ENCODE data around the gene TSSK1B.
"Not testable (repeated sequence)": the region's sequence is repeated elsewhere in the genome, so short reads cannot be mapped to it uniquely, and the experiment has no call there.

Gene TSSK1B, protein sequence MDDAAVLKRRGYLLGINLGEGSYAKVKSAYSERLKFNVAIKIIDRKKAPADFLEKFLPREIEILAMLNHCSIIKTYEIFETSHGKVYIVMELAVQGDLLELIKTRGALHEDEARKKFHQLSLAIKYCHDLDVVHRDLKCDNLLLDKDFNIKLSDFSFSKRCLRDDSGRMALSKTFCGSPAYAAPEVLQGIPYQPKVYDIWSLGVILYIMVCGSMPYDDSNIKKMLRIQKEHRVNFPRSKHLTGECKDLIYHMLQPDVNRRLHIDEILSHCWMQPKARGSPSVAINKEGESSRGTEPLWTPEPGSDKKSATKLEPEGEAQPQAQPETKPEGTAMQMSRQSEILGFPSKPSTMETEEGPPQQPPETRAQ

DNA sequence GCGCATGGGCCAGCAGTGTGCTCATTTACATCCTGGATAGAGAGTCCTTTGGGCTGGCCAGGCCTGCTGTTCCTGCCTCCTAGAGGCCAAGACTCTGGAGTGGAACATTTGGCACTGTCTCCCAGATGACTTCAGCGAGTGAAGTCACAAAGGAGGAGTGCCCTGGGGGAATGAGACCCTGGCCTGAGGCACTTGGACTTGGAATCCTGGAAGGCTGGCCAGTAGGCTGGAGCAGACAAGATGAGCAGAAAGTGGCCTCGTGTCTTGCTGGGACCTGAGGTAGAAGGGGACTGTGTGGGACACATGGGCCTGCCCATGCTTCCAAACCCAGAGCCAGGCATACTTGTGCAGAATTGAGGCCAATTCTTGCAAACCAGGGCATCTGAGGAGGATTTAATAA, at the start of gene TSSK1B:
TSS of gene TSSK1B (minus strand) at position 101 of the 400 bp plus-strand sequence. CDS start 150 bp downstream, outside the sequence.
- no peak for DNase-seq

DNA sequence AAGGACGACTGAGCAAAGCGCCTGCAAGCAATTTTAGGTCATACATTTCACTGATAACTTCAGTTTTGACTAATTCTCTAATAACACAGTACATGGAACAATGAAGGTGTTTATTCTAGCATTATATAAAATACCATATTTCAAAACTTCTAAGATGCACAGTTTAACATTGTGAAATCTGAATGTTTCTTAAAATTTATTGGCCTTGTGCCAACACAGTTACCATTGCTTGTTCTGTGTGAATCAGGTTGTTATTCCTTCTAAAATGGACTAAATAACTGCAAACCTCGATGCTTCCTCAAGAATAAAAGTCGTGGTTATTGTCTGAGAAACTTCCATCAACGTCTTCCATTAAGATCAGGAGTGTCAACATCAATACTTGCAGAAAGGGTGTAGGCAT, 45.5 kb upstream of the TSSK1B start:
- no peak for DNase-seq

DNA sequence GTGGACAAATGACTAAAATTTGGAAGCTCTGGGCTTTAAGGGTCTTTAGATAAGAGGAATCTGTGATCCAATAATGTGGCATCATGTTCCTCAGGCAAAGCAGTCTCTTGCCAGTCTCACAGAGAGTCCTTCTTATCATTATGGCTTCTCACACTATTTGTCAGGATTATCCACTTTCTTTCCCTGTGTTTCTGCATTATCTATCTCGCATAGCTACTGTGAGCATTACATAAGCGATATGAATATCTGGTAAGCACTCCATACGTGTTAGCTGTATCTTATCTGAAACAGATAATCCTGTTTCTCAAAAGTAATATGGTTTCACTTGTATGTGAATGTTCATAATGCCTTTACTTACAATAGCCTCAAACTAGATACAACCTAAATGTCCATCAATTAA, 43.9 kb upstream of the TSSK1B start:
- DNase-seq, result no peak

DNA sequence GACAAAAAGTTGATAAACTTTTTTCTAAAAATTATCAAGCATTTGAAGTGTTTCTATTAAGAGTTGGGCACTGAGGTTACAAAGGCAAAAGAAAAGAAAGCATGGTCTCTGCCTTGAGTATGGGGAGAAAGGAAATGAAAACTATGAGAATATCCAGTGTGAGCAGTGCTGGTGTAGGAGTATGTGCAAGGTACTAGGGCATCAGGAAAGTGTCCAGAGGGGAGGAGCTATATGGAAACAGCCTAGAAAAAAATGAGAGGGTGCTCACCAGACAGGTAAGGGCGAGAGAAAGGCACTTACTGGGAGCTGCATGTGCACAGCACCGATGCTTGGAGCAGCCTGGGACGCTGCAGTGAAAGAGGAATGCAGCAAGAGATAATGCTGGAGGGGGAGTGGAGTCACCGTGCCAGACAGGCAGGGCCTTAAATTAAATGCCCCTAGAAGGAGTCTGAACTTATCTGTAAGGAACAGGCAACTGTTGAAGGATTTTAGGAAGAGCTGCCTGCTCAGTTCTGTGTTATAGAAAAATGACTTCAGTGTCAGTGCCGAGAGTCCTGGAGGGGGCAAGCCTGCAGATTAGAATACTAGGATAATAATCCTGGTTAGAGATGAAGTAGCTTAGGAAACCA, 39.4 kb upstream of the TSSK1B start:
- DNase-seq, result no peak

DNA sequence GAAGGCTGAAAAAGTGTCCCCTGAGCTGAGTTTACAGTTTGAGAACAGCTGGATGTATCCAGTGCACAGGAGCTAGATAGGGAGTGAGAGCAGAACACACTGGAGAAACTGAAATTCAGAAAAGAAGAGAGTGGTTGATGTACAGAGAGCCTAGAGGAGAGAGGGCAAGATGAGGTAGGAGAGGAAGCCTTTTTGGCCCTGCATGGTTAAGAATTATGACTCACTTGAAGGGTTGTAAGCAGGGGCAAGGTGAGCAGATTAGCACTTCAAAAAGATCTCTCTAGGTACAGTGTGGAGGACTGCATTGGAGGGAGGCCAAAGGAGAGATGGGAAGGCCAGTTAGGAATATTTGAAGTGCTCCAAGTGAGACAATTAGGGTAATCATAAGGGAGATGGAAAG, 28.2 kb upstream of the TSSK1B start:
- DNase-seq, result no peak

DNA sequence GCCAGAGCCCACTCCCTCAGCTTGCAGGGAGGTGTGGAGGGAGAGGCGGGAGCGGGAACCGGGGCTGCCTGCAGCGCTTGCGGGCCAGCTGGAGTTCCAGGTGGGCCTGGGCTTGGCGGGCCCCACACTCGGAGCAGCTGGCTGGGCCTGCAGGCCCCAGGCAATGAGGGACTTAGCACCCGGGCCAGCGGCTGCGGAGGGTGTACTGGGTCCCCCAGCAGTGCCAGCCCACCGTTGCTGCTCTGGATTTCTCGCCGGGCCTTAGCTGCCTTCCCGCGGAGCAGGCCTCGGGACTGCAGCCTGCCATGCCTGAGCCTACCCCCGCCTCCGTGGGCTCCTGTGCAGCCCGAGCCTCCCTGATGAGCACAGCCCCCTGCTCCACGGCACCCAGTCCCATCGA, 22.3 kb upstream of the TSSK1B start:
- DNase-seq, result not testable (repeated sequence)

DNA sequence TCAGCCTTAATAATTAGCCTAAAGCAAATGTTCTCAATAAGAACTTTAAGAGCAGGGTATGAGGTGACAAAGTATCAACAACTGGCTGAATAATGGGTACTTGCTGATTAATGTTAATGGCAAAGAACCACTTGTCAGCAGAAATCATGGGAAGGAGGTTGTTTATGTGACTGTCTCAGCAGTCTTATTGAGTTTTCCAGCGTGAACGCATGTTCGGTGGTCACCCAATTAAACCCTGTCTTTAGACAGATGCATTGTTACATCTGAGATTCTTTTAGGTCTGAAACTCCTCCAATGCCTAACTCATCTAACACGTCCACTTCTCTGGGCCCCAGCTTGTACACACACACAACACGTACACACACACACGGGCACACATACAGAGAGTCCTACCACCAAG, 18.2 kb upstream of the TSSK1B start:
- no peak for DNase-seq

DNA sequence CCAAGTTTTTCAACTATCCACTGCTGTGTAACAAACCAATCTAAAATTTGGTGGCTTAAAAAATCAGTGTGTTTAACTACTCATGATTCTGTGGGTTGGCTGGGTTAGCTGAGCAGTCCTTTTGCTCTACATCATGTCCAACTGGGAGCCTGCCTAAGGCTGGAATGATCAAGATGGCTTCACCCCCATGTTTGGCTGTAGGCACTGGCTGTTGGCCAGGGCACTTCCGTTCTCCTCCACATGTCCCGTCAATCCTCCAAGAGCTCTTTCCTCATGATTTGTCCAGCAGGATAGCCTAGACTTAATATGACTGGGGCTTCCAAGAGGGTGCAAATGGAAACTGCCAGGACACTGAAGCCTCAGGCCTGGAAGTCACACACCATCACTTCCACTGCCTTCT, 17.0 kb upstream of the TSSK1B start:
- DNase-seq, result no peak

DNA sequence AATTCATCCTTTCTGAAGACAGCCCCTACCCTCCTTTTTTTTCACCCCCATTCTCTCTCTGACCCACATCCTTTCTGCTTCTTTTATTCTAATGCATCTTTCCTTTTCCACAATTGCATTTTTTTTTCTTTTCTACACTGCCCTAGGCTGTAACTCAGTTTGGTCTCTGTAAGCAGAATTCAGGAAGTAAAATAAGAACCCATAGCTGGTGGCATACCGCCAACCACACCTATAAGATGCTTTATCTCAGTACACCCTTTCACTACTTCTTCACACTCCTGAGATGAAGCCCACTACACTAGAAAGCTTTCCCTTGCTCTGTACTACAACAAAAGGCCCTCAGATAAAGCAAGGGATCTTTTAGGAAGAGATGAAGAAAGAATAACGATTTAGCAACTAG, 16.1 kb upstream of the TSSK1B start:
- no peak for DNase-seq

DNA sequence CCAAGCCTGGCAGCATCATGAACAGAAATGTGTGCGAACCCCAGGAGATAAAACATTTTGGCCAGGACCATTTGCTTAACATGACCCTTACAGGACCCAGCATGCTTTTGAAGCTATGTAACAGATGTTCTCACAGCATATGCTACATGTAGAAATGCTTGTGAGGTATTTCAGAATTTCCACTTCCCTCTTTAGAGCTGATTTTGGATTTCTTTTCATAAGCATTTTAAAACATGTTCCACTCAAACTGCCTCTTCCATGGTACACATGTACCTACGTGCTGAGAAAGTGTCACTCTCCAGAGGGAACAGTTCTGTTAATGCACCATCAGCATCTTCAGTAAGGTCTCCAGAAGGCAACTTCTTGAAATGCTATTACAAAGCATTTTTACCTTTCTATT, 15.7 kb upstream of the TSSK1B start:
- DNase-seq, result no peak

DNA sequence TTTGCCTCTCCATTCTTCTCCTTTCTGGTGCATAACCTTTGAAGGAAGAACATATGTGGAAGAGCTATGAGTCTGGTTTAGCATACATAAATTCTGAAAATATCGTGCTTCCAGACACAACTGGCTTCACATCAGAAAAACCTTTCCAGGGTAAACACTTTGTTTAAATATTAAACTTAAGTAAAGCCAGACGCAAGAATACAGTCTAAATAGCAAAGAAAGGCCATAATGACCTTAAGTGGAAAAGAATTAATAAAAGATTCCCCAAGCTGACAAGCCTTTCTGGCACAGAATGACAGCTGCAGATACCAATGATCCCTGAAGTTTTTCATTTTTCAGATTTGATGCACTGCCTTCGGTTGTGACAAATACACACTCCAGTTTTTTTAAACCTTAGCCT, 13.5 kb upstream of the TSSK1B start:
- no peak for DNase-seq

DNA sequence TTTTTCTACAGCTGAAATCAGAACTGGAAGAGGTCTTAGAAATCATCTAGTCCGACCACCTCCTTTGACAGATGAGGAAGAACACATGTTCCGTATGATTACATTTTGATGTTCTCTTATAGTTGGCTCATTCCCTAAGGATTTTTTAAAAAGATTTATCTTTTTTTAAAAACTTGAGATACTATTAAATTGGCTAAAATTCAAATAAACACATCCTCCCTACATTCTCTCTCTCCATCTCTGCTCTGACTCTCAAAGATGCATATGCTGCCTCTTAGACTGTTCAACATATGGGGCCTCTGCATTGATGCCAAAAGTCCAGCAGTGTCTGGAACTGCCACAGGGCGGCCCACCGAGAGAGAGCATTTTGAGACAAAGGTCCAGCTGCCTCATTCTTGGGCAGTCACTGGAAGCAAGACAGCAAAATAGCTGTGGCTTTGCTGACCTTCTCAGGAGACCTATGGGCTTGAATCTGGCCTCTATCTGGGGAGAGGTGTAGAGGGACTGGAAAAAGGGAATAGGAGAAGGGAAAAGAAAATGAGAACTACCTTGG, 12.8 kb upstream of the TSSK1B start:
- no peak for DNase-seq

DNA sequence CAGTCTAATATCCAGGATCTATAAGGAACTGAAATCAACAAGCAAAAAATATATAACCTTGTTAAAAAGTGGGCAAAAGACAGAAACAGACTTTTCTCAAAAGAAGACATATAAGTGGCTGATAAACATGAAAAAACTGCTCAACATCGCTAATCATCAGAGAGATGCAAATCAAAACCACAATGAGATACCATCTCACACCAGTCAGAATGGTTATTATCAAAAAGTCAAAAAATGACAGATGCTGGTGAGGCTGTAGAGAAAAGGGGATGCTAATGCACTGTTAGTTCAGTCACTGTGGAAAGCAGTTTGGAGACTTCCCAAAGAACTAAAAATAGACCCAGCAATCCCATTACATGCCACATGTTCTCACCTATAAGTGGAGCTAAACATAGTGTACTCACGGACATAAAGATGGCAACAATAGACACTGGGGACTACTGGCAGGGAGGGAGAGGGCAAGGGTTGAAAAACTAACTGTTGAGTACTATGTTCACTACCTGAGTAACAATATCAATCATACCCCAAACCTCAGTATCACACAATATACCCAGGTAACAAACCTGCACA, 11.7 kb upstream of the TSSK1B start:
- no peak for DNase-seq

DNA sequence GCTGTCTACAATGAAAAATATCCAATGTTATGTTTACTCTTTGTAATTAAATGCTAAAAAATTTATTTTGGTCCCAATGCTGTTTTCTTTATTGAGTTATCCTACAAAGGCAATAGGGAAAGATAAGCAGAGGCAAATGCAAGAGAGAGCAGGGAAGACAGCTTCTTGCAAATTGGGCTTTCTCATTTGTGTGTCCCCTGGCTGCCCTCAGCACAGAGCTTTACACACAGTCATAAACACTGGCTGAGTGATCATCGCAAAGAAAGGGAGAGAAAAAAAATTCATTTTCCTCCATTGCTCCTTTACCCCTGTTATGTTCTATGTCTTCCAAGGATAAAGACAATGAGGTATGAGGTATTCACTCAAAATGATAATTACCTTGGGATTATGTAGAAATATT, 2.3 kb upstream of the TSSK1B start:
- DNase-seq, result no peak

DNA sequence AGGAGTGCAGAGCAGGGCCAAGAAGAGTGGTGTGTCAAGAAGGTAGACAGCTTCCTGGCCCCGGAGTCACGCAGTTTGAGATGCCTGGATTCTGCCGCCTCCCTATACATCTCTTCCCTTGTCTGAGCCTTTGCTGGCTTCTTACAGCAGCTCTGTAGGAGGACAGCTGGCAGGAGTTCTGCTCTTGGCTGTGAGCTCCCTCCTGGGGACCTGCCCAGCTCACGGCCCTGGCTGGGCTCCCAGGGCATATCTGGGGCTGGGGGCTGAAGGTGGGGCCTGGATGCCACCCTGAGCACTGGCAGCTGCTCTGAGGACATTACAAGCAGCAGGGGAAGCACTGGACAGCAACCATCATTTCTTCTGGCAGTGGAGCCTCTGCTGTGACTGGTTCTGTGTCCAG, 786 bp upstream of the TSSK1B start:
- DNase-seq, result no peak

DNA sequence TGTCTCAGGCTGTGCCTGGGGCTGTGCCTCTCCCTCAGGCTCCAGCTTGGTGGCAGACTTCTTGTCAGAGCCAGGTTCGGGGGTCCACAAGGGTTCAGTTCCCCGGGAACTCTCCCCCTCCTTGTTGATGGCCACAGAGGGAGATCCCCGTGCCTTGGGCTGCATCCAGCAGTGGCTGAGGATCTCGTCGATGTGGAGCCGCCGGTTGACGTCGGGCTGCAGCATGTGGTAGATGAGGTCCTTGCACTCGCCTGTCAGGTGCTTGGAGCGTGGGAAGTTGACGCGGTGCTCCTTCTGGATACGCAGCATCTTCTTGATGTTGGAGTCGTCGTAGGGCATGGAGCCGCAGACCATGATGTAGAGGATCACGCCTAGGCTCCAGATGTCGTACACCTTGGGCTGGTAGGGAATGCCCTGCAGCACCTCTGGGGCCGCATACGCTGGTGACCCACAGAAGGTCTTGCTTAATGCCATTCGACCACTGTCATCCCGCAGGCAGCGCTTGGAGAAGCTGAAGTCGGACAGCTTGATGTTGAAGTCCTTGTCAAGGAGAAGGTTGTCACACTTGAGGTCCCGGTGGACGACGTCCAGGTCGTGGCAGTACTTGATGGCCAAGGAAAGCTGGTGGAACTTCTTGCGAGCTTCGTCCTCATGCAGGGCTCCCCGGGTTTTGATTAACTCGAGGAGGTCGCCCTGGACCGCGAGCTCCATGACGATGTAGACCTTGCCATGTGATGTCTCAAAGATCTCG, 752 bp downstream of the TSSK1B start:
- DNase-seq, result no peak

DNA sequence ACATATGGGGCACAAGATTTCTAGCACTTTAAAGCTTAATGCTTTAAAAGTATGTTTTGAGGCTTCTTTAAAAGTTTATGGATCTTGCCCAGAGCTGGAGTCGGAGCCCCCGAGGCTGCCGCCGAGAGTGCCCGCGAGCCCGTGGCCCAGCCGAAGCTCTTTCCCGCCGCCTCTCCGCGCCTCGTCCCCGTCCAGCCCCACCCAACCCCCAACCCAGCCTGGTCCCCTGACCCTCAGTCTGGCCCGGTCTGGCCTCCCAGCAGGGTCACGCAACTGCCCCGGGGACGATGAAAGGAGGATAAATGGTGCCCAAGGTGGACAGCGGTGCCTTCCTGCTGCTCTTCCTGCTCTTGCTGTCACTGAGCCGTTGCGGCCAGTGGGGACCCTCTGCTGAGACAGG, 1.7 kb downstream of the TSSK1B start:
- no peak for DNase-seq

DNA sequence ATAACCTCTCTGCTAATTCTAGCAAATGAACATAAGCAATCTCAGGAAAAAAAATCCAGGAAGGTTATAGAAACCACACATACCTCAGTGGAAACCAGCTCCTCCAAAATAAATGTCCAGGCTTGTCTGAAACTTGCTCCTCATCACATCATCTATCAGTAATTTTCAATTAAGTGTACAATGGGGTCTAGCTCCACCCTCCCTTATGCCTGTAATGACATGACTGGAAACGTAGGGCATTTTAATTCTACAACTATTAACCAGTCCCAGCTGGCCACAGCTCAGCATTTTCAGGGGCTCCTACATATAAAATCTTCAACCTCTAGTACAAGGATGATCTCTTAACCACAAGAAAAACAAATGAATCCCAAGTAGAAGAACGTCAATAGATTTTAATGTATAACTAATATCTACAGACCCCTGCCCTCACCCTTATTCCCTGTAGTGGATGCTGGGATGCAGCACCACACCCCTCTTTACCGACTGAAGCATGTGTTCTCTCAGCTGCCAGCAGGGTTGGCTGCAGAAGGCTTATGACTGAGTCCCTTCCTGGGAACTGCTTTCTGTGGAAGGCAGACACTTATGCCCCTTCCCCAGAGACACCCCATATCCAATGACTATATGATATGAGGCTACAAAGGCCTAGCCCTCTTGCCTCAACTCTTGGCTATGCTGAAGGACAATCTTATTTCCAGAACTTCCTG, 6.8 kb downstream of the TSSK1B start:
- DNase-seq, result no peak

DNA sequence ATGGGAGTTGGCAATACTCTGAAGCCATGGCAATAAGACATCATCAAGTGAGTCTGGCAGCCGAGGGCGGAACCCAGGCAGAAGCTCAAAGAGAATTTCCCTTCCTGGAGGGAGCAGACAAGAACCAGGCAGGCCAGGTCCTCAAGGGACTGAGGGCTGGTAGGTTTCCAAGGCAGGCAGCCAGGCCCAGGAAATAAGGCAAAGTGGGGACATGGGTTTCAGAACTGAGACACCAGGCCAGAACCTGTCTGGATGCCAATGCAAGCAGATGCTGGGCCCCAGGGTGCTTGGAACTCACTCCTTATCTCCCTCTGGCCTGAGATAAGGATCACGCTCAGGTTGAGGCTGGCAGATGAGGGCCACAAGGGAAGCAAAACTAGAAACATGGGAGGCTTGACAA, 8.9 kb downstream of the TSSK1B start:
- DNase-seq, result no peak

DNA sequence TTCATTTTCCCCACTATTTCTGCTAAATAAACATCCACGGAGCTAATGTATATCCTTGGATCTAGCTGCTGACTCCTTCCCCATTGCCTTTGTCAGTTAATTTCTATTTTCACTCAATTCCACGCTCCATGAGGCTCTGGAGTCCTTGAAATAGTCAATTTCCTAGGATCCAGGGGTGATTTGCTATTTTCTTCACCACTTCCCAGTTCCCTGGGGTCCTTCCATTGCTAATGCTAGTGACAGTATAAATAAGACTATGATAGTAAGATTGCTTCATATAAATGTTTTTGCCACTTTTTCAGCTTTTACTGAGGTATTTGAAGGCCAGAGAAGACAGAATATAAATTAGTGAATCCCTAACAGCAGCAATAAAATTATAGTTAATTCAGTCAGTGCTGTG, 13.1 kb downstream of the TSSK1B start:
- DNase-seq, result no peak

DNA sequence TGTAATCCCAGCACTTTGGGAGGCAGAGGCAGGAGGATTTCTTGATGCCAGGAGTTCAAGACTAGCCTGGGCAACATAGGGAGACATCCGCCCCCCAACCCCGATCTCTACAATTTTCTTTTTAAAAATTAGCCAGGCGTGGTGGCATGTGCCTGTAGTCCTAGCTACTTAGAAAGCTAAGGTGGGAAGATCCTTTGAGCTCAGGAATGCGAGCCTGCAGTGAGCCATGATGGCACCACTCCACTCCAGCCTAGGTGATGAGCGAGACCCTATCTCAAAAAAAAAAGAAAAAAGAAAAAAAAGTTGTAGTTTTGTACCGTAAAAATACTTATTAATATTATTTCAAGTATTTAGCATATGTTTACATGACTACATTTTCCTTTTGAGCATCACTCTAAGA, 29.3 kb downstream of the TSSK1B start:
- DNase-seq, result no peak

DNA sequence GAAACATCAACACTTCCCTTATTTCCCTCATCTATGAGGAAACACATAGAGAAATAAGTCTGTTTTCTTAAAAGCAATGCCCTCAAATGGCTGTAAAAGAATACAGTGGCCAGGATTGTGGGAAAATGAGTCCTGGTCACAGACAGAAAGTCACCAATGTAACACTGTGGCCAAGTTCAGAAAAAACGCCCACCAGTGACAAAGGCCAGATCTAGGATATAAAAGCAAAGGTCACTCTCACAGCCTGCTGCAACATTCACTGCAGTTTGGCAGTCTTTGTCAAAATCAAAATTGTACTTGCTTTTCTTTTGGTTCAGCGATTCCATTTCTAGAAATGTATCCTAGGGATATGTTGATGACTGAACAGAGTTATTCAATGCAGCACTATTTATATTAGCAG, 30.5 kb downstream of the TSSK1B start:
- no peak for DNase-seq

DNA sequence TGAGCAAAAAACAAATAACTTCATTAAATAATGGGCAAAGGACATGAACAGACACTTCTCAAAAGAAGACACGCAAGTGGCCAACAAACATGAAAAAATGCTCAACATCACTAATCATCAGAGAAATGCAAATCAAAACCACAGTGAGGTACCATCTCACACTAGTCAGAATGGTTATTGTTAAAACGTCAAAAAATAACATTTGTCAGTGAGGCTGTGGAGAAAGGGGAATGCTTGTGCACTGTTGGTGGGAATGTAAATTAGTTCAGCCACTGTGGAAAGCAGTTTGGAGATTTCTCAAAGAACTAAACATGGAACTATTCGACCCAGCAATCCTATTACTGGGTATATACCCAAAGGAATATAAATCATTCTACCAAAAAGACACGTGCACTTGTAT, 36.8 kb downstream of the TSSK1B start:
- not testable (repeated sequence) for DNase-seq

Data from activated CD8-positive, alpha-beta memory T cell treated with anti-CD3 and anti-CD28 coated beads, Interleukin-2, amount 50 U/mL, for 4 hours (primary cell).